HFFc6 (cell line): ENCODE data around the gene MAPK14. TPM values are rescaled to one million over a fixed set of nuclear protein-coding genes. Genes with fewer than 3 reads are reported as not detected.

Experiments used
- DNase-seq: peaks from one replicate; pipeline ENCODE4 v3.0.0-alpha.2; 2018
- H3K27ac Mint-ChIP-seq: 2 replicates; pipeline ENCODE4 v1.8.0; 2020; ENCODE audit warnings: mild to moderate bottlenecking, mixed read lengths
- H3K27me3 Mint-ChIP-seq: 2 replicates; pipeline ENCODE4 v1.8.0; 2021; ENCODE audit warnings: mild to moderate bottlenecking, moderate library complexity, mixed read lengths; ENCODE audit not compliant: insufficient read depth
- H3K36me3 Mint-ChIP-seq: 2 replicates; pipeline ENCODE4 v1.8.0; 2021; ENCODE audit warnings: low read depth, mixed read lengths
- H3K4me1 Mint-ChIP-seq: 2 replicates; pipeline ENCODE4 v1.8.0; 2020; ENCODE audit warnings: low read depth, mixed read lengths
- H3K4me3 Mint-ChIP-seq: 2 replicates; pipeline ENCODE4 v1.8.0; 2020; ENCODE audit warnings: mild to moderate bottlenecking, moderate library complexity, mixed read lengths
- H3K9me3 Mint-ChIP-seq: 2 replicates; pipeline ENCODE4 v1.8.0; 2020; ENCODE audit warnings: mild to moderate bottlenecking, mixed read lengths
- total RNA-seq, 6 experiments: library from RNA; stranded (reverse); fragmentation: NEBNext Ultra II Directional; extraction: Animal tissue kit (Norgen Biotek cat#: 25700); gene quantifications; 2 replicates in 1 of 6; 3 replicates in 5 of 6; pipeline ENCODE4 v1.2.3, GENCODE V29; 2021
- TF ChIP-seq, protein P1 (sequence below): fragments of 200-600 bp; sonication (generic); IDR thresholded peaks from 2 replicates; pipeline ENCODE4 v1.5.0; 2021; ENCODE audit warnings: antibody characterized with exemption, mild to moderate bottlenecking

Gene MAPK14
- total RNA-seq, 6 experiments from 2014 or later: 34.1 to 40.4 (median 37.1) TPM

DNA sequence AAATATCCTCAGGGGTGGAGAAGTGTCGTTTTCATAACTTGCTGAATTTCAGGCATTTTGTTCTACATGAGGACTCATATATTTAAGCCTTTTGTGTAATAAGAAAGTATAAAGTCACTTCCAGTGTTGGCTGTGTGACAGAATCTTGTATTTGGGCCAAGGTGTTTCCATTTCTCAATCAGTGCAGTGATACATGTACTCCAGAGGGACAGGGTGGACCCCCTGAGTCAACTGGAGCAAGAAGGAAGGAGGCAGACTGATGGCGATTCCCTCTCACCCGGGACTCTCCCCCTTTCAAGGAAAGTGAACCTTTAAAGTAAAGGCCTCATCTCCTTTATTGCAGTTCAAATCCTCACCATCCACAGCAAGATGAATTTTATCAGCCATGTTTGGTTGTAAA lies 82.4 kb downstream of the MAPK14 start:
- DNase-seq: no peak
- peaks cover 3% of the 10 kb centered on the region; the same call in 1 of the 2 replicates for H3K27me3 Mint-ChIP-seq
- H3K4me1 Mint-ChIP-seq: peaks cover 14% of the 10 kb centered on the region
- H3K36me3 Mint-ChIP-seq: peaks cover 49% of the 10 kb centered on the region
- TF ChIP-seq, protein P1, sequence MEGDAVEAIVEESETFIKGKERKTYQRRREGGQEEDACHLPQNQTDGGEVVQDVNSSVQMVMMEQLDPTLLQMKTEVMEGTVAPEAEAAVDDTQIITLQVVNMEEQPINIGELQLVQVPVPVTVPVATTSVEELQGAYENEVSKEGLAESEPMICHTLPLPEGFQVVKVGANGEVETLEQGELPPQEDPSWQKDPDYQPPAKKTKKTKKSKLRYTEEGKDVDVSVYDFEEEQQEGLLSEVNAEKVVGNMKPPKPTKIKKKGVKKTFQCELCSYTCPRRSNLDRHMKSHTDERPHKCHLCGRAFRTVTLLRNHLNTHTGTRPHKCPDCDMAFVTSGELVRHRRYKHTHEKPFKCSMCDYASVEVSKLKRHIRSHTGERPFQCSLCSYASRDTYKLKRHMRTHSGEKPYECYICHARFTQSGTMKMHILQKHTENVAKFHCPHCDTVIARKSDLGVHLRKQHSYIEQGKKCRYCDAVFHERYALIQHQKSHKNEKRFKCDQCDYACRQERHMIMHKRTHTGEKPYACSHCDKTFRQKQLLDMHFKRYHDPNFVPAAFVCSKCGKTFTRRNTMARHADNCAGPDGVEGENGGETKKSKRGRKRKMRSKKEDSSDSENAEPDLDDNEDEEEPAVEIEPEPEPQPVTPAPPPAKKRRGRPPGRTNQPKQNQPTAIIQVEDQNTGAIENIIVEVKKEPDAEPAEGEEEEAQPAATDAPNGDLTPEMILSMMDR: no peak
- no peaks in the 10 kb centered on the region for H3K9me3 Mint-ChIP-seq
- H3K27ac Mint-ChIP-seq: no peak overlapping the region
- no peak overlapping the region for H3K4me3 Mint-ChIP-seq

DNA sequence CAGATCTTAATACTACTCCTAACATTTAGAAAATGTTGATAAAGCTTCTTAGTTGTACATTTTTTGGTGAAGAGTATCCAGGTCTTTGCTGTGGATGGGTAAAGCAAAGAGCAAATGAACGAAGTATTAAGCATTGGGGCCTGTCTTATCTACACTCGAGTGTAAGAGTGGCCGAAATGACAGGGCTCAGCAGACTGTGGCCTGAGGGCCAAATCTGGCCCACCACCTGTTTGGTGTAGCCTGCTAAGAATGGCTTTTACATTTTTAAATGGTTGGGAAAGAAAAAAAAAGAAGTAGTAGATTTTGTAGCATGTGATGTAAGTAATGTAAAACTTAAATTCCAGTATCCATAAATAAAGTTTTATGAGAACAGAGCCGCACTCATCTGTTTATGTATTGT lies 83.3 kb downstream of the MAPK14 start:
- Mint-ChIP-seq H3K27ac (no peak overlapping the region), H3K36me3 (peaks cover 49% of the 10 kb centered on the region), H3K27me3 (peaks cover 3% of the 10 kb centered on the region; the same call in 1 of the 2 replicates), H3K9me3 (no peaks in the 10 kb centered on the region), H3K4me1 (peaks cover 13% of the 10 kb centered on the region; the same call in 1 of the 2 replicates), H3K4me3 (no peak overlapping the region)
- TF ChIP-seq, protein P1: no peak
- DNase-seq: no peak

DNA sequence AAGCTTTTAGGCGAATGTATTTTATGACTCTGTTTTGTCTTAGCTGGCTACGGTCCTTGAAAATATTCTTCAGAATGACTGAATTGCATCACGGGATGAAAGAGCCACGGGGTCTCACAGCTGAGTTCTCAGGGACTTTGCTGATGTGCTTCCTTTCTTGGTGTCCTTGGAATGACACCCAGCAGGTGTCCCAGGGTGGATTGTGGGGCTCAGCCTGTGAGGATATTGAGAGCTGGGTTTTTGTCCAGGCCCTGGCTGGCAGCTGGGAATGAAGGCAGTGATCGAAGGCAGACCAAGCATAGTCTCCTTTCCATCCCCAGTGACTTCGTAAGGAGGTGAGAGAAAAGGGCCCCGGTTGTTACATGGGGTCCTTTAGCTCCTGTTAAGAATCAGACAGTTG lies 83.9 kb downstream of the MAPK14 start:
- Mint-ChIP-seq H3K27me3 (peaks cover 3% of the 10 kb centered on the region; the same call in 1 of the 2 replicates), H3K36me3 (peaks cover 49% of the 10 kb centered on the region), H3K27ac (no peak overlapping the region), H3K4me3 (no peak overlapping the region), H3K4me1 (peaks cover 13% of the 10 kb centered on the region; the same call in 1 of the 2 replicates), H3K9me3 (no peaks in the 10 kb centered on the region)
- TF ChIP-seq, protein P1: no peak
- DNase-seq: no peak

DNA sequence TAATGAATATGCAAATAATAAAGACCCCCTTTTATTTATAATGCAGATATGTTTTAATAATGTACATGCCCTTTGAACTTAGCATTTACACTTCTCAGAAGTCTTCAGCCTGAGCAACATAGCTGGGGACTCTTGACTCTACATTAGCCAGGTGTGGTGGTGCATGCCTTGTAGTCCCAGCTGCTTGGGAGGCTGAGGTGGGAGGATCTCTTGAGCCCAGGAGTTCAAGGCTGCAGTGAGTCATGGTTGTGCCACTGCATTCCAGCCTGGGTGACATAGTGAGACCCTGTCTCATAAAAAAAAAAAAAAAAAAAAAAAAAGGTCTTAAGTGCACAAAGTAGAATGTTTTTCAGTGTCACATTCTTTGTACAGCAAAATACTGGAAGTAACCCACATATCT lies 85.4 kb downstream of the MAPK14 start:
- Mint-ChIP-seq H3K4me1 (peaks cover 13% of the 10 kb centered on the region; the same call in 1 of the 2 replicates), H3K9me3 (no peaks in the 10 kb centered on the region), H3K27me3 (peaks cover 3% of the 10 kb centered on the region; the same call in 1 of the 2 replicates), H3K4me3 (no peak overlapping the region), H3K36me3 (peaks cover 41% of the 10 kb centered on the region), H3K27ac (no peak overlapping the region)
- no peak for DNase-seq
- TF ChIP-seq, protein P1: no peak

DNA sequence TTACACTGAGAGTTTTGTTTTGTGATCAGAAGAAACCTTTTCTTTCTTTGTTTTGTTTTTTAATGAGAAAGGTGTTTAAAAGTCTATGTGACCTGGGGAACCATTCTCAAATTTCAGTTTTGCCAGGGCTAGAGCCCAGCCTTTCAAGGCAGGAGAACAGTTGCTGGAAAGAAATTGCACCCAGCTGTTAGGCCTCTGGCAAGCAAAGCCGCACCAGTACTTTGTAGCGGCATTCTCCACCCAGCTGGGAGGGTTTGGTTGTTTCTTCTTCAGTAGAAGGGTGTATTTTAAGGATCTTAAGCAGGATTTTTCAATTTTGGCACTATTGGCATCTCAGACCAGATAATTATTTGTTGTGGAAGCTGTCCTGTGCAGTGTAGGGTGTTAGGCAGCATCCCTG lies 86.1 kb downstream of the MAPK14 start:
- H3K36me3 Mint-ChIP-seq: peaks cover 35% of the 10 kb centered on the region
- H3K27ac Mint-ChIP-seq: no peak overlapping the region
- H3K9me3 Mint-ChIP-seq: no peaks in the 10 kb centered on the region
- peaks cover 13% of the 10 kb centered on the region for H3K4me1 Mint-ChIP-seq
- H3K4me3 Mint-ChIP-seq: no peak overlapping the region
- peaks cover 3% of the 10 kb centered on the region; the same call in 1 of the 2 replicates for H3K27me3 Mint-ChIP-seq
- DNase-seq: no peak
- TF ChIP-seq, protein P1: no peak
